ENCODE measurements around the gene TGFBI.

Gene TGFBI

DNA sequence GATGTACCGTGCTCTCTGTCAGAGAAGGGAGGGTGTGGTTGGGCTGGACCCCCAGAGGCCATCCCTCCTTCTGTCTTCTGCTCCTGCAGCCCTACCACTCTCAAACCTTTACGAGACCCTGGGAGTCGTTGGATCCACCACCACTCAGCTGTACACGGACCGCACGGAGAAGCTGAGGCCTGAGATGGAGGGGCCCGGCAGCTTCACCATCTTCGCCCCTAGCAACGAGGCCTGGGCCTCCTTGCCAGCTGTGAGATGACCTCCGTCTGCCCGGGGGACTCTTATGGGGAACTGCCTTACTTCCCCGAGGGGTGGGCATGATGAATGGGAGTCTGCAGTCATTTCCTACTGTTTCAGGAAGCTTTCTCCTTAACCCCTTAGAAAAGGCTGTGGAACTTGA, 17.5 kb downstream of the TGFBI start:
- no peak overlapping the region for H3K4me3 ChIP-seq (ENCODE audit: low read depth, low read length)
- TF ChIP-seq, protein P1, sequence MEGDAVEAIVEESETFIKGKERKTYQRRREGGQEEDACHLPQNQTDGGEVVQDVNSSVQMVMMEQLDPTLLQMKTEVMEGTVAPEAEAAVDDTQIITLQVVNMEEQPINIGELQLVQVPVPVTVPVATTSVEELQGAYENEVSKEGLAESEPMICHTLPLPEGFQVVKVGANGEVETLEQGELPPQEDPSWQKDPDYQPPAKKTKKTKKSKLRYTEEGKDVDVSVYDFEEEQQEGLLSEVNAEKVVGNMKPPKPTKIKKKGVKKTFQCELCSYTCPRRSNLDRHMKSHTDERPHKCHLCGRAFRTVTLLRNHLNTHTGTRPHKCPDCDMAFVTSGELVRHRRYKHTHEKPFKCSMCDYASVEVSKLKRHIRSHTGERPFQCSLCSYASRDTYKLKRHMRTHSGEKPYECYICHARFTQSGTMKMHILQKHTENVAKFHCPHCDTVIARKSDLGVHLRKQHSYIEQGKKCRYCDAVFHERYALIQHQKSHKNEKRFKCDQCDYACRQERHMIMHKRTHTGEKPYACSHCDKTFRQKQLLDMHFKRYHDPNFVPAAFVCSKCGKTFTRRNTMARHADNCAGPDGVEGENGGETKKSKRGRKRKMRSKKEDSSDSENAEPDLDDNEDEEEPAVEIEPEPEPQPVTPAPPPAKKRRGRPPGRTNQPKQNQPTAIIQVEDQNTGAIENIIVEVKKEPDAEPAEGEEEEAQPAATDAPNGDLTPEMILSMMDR (IDR thresholded peaks at IDR 0.05; ENCODE audit: low read depth, low read length), result no peak

DNA sequence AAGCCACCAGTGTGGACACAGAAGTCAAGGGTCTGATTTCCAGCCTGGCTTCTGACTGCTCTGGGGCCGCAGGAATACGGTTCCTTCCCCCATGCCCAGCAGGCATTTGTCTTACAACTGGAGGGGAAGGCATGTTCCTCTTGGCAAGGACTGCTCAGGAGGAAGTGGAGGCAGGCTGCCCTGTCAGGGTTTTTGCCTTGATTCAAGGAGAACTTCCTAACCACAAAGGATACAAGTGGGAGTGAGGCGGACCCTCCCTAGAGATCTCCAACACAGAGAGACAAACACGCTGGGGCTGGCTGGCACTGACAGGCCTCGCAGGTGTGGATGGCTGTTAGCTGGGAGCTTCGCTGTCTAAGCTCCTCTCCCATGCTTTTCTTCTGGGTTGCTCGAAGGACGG, 19.1 kb downstream of the TGFBI start:
- H3K4me3 ChIP-seq (ENCODE audit: low read depth, low read length), result no peak overlapping the region
- TF ChIP-seq, protein P1 (IDR thresholded peaks at IDR 0.05; ENCODE audit: low read depth, low read length), result no peak

DNA sequence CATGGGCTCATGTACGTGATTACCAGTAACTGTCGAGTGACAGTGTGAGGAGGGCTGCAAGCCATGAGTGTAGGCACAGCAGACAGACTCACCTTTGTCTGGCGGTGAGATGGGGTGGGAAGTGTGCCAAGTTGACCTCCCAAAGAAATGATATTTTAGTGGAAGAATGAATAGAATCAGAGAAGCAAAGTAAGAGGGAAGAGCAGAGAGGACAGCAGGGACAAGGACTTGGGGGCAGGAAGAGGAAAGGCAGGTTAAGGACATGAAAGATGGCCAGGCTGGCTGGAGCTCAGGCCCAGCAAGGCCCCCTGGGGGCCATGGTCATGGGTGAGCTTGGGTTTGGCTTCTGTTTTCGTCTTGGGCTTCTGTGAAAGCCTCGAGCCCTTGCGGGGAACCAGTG, 20.2 kb downstream of the TGFBI start:
- H3K4me3 ChIP-seq (ENCODE audit: low read depth, low read length), result no peak overlapping the region
- TF ChIP-seq, protein P1 (IDR thresholded peaks at IDR 0.05; ENCODE audit: low read depth, low read length), result no peak

DNA sequence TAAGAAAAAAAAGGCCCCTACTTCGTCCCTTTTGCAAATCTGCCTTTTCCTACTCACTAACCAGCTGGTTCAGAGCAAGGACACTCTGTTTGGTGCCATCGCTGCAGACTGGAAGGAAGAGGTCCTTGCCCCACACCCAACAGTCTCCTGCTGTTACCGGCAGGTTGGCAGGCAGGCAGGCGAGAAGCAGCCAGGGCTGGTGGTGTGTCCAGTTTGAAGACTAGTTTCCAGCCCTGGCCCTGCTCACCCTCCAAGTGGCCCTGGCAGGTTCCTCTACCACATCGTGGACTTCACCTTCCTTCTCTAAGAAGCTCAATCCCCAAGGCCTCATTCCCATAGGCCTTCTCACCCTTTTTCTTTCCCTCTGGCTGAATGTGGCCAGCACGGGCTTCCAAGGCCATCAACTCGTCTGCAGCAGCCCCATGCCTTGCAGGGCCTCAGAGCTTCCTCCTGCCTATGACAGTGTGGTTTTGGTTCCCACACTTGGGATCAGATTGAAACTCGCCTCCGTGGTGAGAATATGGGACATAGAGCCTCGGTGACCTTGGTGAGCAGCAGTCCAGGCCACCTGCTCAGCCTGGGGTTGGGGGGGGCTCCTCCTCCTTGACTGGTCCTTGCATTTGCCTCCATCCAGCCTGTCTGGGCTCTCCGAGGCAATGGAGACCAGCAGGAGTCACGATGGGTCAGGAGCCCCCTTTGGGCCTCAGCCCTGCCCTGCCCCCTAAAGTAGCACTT, 22.9 kb downstream of the TGFBI start:
- TF ChIP-seq, protein P1 (IDR thresholded peaks at IDR 0.05; ENCODE audit: low read depth, low read length), result no peak
- H3K4me3 ChIP-seq (ENCODE audit: low read depth, low read length), result no peak overlapping the region

DNA sequence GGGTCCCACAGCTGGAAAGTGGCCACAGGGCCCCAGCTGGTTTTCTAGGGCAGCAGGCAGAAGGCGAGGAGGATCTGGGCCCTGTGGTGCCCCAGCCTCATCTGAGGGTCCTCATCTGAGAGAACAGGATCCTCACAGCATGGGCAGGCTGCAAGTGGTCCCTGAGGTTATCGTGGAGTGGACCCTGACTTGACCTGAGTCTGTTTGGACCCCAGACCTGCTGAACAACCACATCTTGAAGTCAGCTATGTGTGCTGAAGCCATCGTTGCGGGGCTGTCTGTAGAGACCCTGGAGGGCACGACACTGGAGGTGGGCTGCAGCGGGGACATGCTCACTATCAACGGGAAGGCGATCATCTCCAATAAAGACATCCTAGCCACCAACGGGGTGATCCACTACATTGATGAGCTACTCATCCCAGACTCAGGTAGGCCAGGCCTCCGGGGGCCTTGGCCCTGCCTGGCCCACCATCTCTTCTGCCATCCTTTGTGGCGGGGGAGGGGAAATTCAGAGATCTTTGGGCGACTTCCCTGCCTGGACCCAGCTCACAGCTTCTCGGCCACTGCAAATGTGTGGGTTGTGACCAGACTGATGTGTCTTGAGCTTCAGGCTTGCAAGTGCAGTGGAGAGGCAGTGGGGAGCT, 24.0 kb downstream of the TGFBI start:
- no peak overlapping the region for H3K4me3 ChIP-seq (ENCODE audit: low read depth, low read length)
- TF ChIP-seq, protein P1 (IDR thresholded peaks at IDR 0.05; ENCODE audit: low read depth, low read length), result no peak

DNA sequence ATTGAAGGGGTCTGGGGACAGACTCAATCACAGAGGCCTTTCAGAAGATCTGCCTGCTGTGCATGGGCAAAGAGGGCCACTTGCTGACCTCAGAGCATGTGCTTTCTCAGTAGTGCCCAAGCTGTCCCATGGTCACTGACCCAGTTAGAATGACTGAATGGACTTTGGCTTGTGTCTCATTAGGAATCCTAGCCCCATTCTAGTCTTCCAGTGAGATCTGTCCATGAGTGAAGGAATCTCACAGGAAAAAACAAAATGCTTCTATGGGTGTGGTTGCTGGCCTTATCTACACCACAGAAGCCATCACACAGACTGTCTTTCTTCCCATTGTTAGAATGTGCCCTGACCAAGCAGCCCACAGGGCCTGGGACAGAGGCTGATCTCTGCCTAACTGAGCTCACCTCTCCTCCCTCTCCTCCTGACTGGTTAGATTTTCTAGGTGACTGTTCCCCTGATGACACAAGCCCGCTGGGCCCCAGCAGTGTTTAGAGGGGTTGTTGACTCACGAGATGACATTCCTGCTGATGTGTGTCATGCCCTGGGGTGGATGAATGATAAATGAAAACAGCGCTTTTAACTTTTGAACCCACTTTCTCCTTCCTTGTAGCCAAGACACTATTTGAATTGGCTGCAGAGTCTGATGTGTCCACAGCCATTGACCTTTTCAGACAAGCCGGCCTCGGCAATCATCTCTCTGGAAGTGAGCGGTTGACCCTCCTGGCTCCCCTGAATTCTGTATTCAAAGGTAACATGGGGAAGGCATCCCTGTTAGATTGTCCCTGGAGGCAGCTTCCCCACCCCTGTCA, 24.8 kb downstream of the TGFBI start:
- no peak overlapping the region for H3K4me3 ChIP-seq (ENCODE audit: low read depth, low read length)
- TF ChIP-seq, protein P1 (IDR thresholded peaks at IDR 0.05; ENCODE audit: low read depth, low read length), result no peak
